Thoracic aorta (tissue), 2 donors: ENCODE results near the gene PDE3B. TPM values are rescaled to one million over a fixed set of nuclear protein-coding genes. Genes with fewer than 3 reads are reported as not detected.
"Not testable (repeated sequence)": the region's sequence is repeated elsewhere in the genome, so short reads cannot be mapped to it uniquely, and the experiment has no call there.

Experiments
- ATAC-seq: fragments of 150-250 bp; one replicate; pipeline ENCODE4 v1.8.0; 2017; ENCODE audit warnings: low read depth; ENCODE audit not compliant: insufficient number of reproducible peaks, low FRiP score
- DNase-seq: peaks from one replicate; pipeline ENCODE4 v3.0.0-alpha.2; 2020; ENCODE audit warnings: low spot score
- H3K27ac ChIP-seq, 2 donors: fragments of 200-600 bp; sonication (generic); 1 replicate in 1 of 2; 2 replicates in 1 of 2; pipeline ENCODE4 v1.5.1; 2016; ENCODE audit warnings: mild to moderate bottlenecking in 2 of 2, moderate library complexity in 2 of 2
- H3K27me3 ChIP-seq: fragments of 200-600 bp; sonication (generic); replicated peaks from 2 replicates; pipeline ENCODE4 v1.6.0; 2016; ENCODE audit warnings: mild to moderate bottlenecking; ENCODE audit not compliant: insufficient read depth
- H3K36me3 ChIP-seq: fragments of 200-600 bp; sonication (generic); one replicate; pipeline ENCODE4 v1.5.1; 2016
- H3K4me1 ChIP-seq, 2 donors: fragments of 200-600 bp; sonication (generic); 1 replicate in 1 of 2; 2 replicates in 1 of 2; pipeline versions ENCODE4 v1.5.1 to v1.6.0; 2016; ENCODE audit warnings: low read depth in 2 of 2, mild to moderate bottlenecking in 1 of 2; ENCODE audit not compliant: control insufficient read depth in 1 of 2
- H3K4me3 ChIP-seq: fragments of 200-600 bp; sonication (generic); 2 replicates; pipeline ENCODE4 v1.5.1; 2016; ENCODE audit warnings: mild to moderate bottlenecking
- H3K9me3 ChIP-seq: fragments of 200-600 bp; sonication (generic); 2 replicates; pipeline ENCODE4 v1.5.1; 2016
- CTCF ChIP-seq: fragments of 200-600 bp; sonication (generic); IDR thresholded peaks from one replicate; pipeline ENCODE4 v1.5.1; 2019; ENCODE audit warnings: antibody characterized with exemption
- total RNA-seq, 2 donors: library from RNA; depleted of rRNA; stranded (reverse); fragments of >200 nt; gene quantifications; one replicate each; pipeline versions ENCODE4 v1.1.0 to v1.2.3, GENCODE V29; 2016

The PDE3B gene
- total RNA-seq, 2 donors from 2014 or later, result 21.6 to 24.0 TPM

GRCh38 chr11:14656536-14657457, 13.2 kb downstream of the PDE3B start:
- Histone ChIP-seq H3K27me3 (no peaks in the 10 kb centered on the region), H3K4me1 (peaks cover 0 to 15% of the 10 kb centered on the region in 2 donors), H3K4me3 (no peak overlapping the region), H3K27ac (no peak overlapping the region), H3K36me3 (no peaks in the 10 kb centered on the region), H3K9me3 (no peaks in the 10 kb centered on the region)
- no peak for DNase-seq
- no peak for TF ChIP-seq CTCF
- ATAC-seq, result no peak

GRCh38 chr11:14657841-14658240, 14.2 kb downstream of the PDE3B start:
- no peak overlapping the region for H3K27ac ChIP-seq
- no peak for DNase-seq
- no peaks in the 10 kb centered on the region for H3K36me3 ChIP-seq
- no peak overlapping the region for H3K4me3 ChIP-seq
- TF ChIP-seq CTCF, result no peak
- ATAC-seq, result no peak
- peaks cover 0 to 15% of the 10 kb centered on the region in 2 donors for H3K4me1 ChIP-seq
- no peaks in the 10 kb centered on the region for H3K27me3 ChIP-seq
- H3K9me3 ChIP-seq, result no peaks in the 10 kb centered on the region

- not testable (repeated sequence) for ATAC-seq
These were observed 21.3 kb downstream of the PDE3B start for GRCh38 chr11:14664926-14665325.

GRCh38 chr11:14667329-14667728, 23.7 kb downstream of the PDE3B start:
- H3K36me3 ChIP-seq, H3K27ac ChIP-seq, H3K4me1 ChIP-seq, ATAC-seq, H3K9me3 ChIP-seq, H3K4me3 ChIP-seq, H3K27me3 ChIP-seq, DNase-seq: not testable (repeated sequence)

More at GRCh38 chr11:14664926-14665325, 21.3 kb downstream of the PDE3B start:
- not testable (repeated sequence) for H3K4me1 ChIP-seq, H3K9me3 ChIP-seq, H3K27me3 ChIP-seq, DNase-seq, H3K27ac ChIP-seq, H3K4me3 ChIP-seq, H3K36me3 ChIP-seq

GRCh38 chr11:14668731-14669301, 25.2 kb downstream of the PDE3B start:
- no peak overlapping the region for H3K27ac ChIP-seq
- H3K27me3 ChIP-seq, result no peaks in the 10 kb centered on the region
- no peaks in the 10 kb centered on the region for H3K9me3 ChIP-seq
- no peak overlapping the region for H3K4me3 ChIP-seq
- ATAC-seq (no peak), DNase-seq (no peak)
- H3K36me3 ChIP-seq, result no peaks in the 10 kb centered on the region
- TF ChIP-seq CTCF, result no peak
- no peaks in the 10 kb centered on the region for H3K4me1 ChIP-seq

GRCh38 chr11:14669499-14669898, 25.9 kb downstream of the PDE3B start:
- ATAC-seq (no peak), DNase-seq (no peak)
- TF ChIP-seq CTCF, result no peak
- no peaks in the 10 kb centered on the region for H3K9me3 ChIP-seq
- H3K36me3 ChIP-seq, result no peaks in the 10 kb centered on the region
- no peak overlapping the region for H3K4me3 ChIP-seq
- H3K4me1 ChIP-seq, result no peaks in the 10 kb centered on the region
- no peaks in the 10 kb centered on the region for H3K27me3 ChIP-seq
- H3K27ac ChIP-seq, result no peak overlapping the region
